ENCODE measurements around the gene GNRH2.

DNA sequence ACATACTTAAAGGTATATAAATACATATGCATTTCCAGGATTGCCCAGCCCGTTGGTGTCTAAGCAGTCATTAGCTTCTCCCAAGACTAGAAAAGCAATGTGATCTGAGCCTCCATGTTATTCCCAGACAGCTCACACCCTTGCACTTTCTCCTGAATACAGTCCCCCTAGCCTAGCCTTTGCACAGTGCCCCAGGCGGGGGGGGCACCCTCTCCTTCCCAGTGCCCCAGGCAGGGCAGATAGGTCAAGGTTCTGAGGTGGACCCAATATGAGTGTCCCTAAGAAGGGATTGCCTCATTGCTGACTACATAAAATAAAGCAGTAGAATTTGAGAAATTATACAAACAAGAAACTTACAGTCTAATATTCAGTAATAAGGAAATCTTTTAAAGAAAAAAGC, 15.4 kb upstream of the GNRH2 start:
- TF ChIP-seq CTCF (IDR thresholded peaks at IDR 0.05; ENCODE audit: control extremely low read depth in 1 of 3, insufficient read depth in 1 of 3, low read depth in 1 of 3, low read length in 3 of 3) (no peak), EZH2 (IDR thresholded peaks at IDR 0.05; ENCODE audit: low read depth, low read length, severe bottlenecking) (no peak), RXRA (IDR thresholded peaks at IDR 0.05; ENCODE audit: insufficient read depth, low read depth, low read length) (no peak), TCF12 (IDR thresholded peaks at IDR 0.05; ENCODE audit: low read depth, low read length) (no peak), SP2 (IDR thresholded peaks at IDR 0.05; ENCODE audit: low read length) (no peak), POLR2A (IDR thresholded peaks at IDR 0.05; ENCODE audit: control extremely low read depth in 1 of 2, low read depth in 2 of 2, low read length in 2 of 2) (no peak), EP300 (IDR thresholded peaks at IDR 0.05; ENCODE audit: borderline replicate concordance in 1 of 2, low read depth in 2 of 2, low read length in 2 of 2) (no peak), POLR2AphosphoS5 (IDR thresholded peaks at IDR 0.05; ENCODE audit: low read depth, low read length) (no peak), BACH1 (IDR thresholded peaks at IDR 0.05; ENCODE audit: low read length) (no peak), RAD21 (IDR thresholded peaks at IDR 0.05 in 1 of 2, conservative IDR thresholded peaks at IDR 0.05 in 1 of 2; ENCODE audit: low read depth in 2 of 2, low read length in 2 of 2) (no peak), ATF2 (IDR thresholded peaks at IDR 0.05; ENCODE audit: low read length) (no peak), TEAD4 (IDR thresholded peaks at IDR 0.05; ENCODE audit: low read depth, low read length) (no peak), TBP (IDR thresholded peaks at IDR 0.05; ENCODE audit: low read depth, low read length) (no peak)

Data from H1 (cell line).